HG02798 (cell line): Measurements from ENCODE around the gene ICAM4.
"Not testable (repeated sequence)": the region's sequence is repeated elsewhere in the genome, so short reads cannot be mapped to it uniquely, and the experiment has no call there.

Experiments
- ATAC-seq: cut with Tn5 transposase; IDR thresholded peaks from one replicate; pipeline ENCODE4 v1.9.1; 2021; ENCODE audit warnings: mild to moderate bottlenecking; ENCODE audit not compliant: unreplicated experiment, poor library complexity

Gene ICAM4

DNA sequence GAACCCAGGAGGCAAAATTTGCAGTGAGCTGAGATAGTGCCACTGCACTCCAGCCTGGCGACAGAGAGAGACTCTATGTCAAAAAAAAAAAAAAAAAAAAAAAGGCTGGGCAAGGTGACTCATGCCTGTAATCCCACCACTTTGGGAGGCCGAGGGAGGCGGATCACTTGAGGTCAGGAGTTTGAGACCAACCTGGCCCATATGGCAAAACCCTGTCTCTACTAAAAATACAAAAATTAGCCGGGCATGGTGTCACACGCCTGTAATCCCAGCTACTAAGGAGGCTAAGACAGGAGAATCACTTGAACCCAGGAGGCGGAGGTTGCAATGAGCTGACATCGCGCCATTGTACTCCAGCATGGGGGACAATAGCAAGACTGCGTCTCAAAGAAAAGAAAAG is 50.0 kb downstream of the ICAM4 start:
- not testable (repeated sequence) for ATAC-seq
